CD4-positive, alpha-beta T cell (primary cell): Measurements from ENCODE around the gene DAPK2. TPM values are rescaled to one million over a fixed set of nuclear protein-coding genes. Genes with fewer than 3 reads are reported as not detected.

Experiments used
- ATAC-seq: fragments of 200-7000 bp; cut with Tn5 transposase; one replicate; pipeline ENCODE4 v1.10.0; 2022; ENCODE audit warnings: mild to moderate bottlenecking; ENCODE audit not compliant: poor library complexity
- CTCF ChIA-PET: fragments of 350-600 bp; sonication (Branson Sonifier 250); formaldehyde crosslinking; loops from one replicate; lab custom pipeline; 2021; ENCODE audit warnings: antibody characterized with exemption, inconsistent platforms; lab: Charles Lee
- POLR2A ChIA-PET: fragments of 350-600 bp; sonication (Branson Sonifier 250); formaldehyde crosslinking; loops from one replicate; lab custom pipeline; 2021; ENCODE audit warnings: antibody characterized with exemption, inconsistent platforms; lab: Charles Lee
- DNase-seq, 14 experiments: peaks; one replicate each; pipeline ENCODE4 v3.0.0-alpha.2; 2013 to 2020; ENCODE audit warnings: mixed read lengths in 2 of 14
- H3K27ac ChIP-seq, 2 donors: one replicate each; pipeline versions ENCODE4 v1.5.1 to v1.7.0; 2013; ENCODE audit warnings: low read length in 2 of 2, low read depth in 1 of 2, mild to moderate bottlenecking in 1 of 2
- H3K27me3 ChIP-seq, 2 experiments: 1 replicate in 1 of 2; 2 replicates in 1 of 2; pipeline versions ENCODE4 v1.6.1 to v1.7.0; 2013; ENCODE audit warnings: low read length in 2 of 2, control low read depth in 1 of 2, mild to moderate bottlenecking in 1 of 2, moderate library complexity in 1 of 2; ENCODE audit not compliant: insufficient read depth in 2 of 2, control insufficient read depth in 1 of 2
- H3K36me3 ChIP-seq: one replicate; pipeline ENCODE4 v1.6.1; 2013; ENCODE audit warnings: low read length, control low read depth; ENCODE audit not compliant: insufficient read depth
- H3K4me1 ChIP-seq: one replicate; pipeline ENCODE4 v1.6.1; 2013; ENCODE audit warnings: low read length, control low read depth; ENCODE audit not compliant: insufficient read depth
- H3K4me3 ChIP-seq: one replicate; pipeline ENCODE4 v1.5.1; 2013; ENCODE audit warnings: mild to moderate bottlenecking, low read length, moderate library complexity
- H3K9me3 ChIP-seq, 2 experiments: 1 replicate in 1 of 2; 2 replicates in 1 of 2; pipeline versions ENCODE4 v1.6.1 to v1.7.0; 2013; ENCODE audit warnings: low read length in 2 of 2, mild to moderate bottlenecking in 2 of 2, control low read depth in 1 of 2, moderate library complexity in 1 of 2; ENCODE audit not compliant: control insufficient read depth in 1 of 2, insufficient read depth in 1 of 2
- H3K27ac Mint-ChIP-seq: one replicate; pipeline ENCODE4 v1.8.0; 2020; ENCODE audit warnings: mixed read lengths
- H3K27me3 Mint-ChIP-seq: one replicate; pipeline ENCODE4 v1.8.0; 2021; ENCODE audit warnings: mixed read lengths
- H3K36me3 Mint-ChIP-seq: one replicate; pipeline ENCODE4 v1.8.0; 2021; ENCODE audit warnings: low read depth, mixed read lengths
- H3K4me1 Mint-ChIP-seq: one replicate; pipeline ENCODE4 v1.8.0; 2021; ENCODE audit warnings: low read depth, mixed read lengths
- H3K4me3 Mint-ChIP-seq: one replicate; pipeline ENCODE4 v1.8.0; 2020; ENCODE audit warnings: mild to moderate bottlenecking, mixed read lengths
- H3K9me3 Mint-ChIP-seq: one replicate; pipeline ENCODE4 v1.8.0; 2020; ENCODE audit warnings: mixed read lengths
- CTCF ChIP-seq: fragments of 200-600 bp; IDR thresholded peaks from one replicate; pipeline ENCODE4 v1.8.0; 2022; ENCODE audit warnings: antibody characterized with exemption, mild to moderate bottlenecking
- intact Hi-C, 2 experiments: fragments of 100-400 bp; cut with DNase I in 1 of 2; cut with micrococcal nuclease in 1 of 2; formaldehyde crosslinking; loops; one replicate each; pipeline versions ENCODE4 v1.15.1 to v1.9.0; 2023 to 2025; cut with DNase I, micrococcal nuclease
- total RNA-seq, 174 experiments: library from RNA in 2 of 174; stranded (reverse) in 2 of 174; gene quantifications; one replicate each; pipeline ENCODE4 v1.2.3 and lab custom pipeline; 2021 to 2026

DAPK2 gene
- total RNA-seq, 2 experiments from 2014 or later = 1.3 to 1.6 TPM

DNA sequence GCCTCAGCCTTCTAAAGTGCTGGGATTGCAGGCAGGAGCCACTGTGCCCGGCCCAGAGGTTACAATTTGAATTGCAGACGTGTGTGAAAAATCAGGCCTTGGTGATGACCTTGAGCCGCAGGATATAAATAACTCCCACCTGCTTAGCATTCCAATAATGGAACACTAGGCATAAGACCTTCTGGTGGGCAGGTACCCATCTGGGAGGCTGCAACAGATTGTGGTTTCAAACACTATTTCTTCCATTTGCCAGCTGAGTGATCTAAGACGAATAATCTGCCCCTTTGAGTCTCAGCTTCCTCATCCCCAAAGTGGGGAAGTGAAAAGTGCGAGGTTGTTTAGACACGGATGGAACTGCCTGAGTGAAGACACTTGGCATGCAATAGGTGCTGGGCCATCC is 164.9 kb downstream of the DAPK2 start:
- H3K9me3 Mint-ChIP-seq = no peaks in the 10 kb centered on the region
- H3K27ac Mint-ChIP-seq = no peak overlapping the region
- intact Hi-C loops = no loop called here
- no peaks in the 10 kb centered on the region for H3K27me3 Mint-ChIP-seq
- H3K4me1 ChIP-seq = no peaks in the 10 kb centered on the region
- no peaks in the 10 kb centered on the region for H3K27me3 ChIP-seq
- DNase-seq = peak in 1 of 14 experiments; percentile 36
- H3K4me1 Mint-ChIP-seq = no peaks in the 10 kb centered on the region
- H3K9me3 ChIP-seq = no peaks in the 10 kb centered on the region
- ChIA-PET POLR2A (interaction anchor here (0.7 kb wide), 1 partner anchor 11 kb away, joined by 3 read pairs; no protein-coding TSS in a partner anchor), CTCF (interaction anchor here (0.8 kb wide), 1 partner anchor 39 kb away, joined by 4 read pairs; no protein-coding TSS in a partner anchor)
- no peak for ATAC-seq
- no peak overlapping the region for H3K27ac ChIP-seq
- H3K4me3 Mint-ChIP-seq = no peak overlapping the region
- no peaks in the 10 kb centered on the region for H3K36me3 ChIP-seq
- TF ChIP-seq CTCF = no peak
- H3K4me3 ChIP-seq = no peak overlapping the region
- H3K36me3 Mint-ChIP-seq = no peaks in the 10 kb centered on the region

DNA sequence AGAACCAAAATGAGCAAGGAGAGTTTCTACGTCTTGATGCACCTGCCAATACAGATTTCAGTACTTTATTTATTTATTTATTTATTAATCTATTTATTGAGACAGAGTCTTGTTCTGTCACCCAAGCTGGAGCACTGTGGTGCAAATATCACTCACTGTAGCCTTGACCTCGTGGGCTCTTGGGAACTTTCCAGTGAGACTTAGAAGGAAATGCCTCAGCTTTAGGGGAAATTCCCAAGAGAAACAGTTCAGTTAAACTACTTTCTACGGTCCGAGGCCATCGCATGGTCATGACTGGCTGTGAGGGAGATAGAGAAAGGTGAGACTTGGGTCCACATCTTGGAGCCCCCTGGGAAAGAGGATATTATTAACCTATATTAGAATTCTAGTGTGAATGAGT is 165.5 kb downstream of the DAPK2 start:
- Histone ChIP-seq H3K36me3 (no peaks in the 10 kb centered on the region), H3K4me3 (no peak overlapping the region), H3K9me3 (no peaks in the 10 kb centered on the region), H3K27me3 (no peaks in the 10 kb centered on the region), H3K27ac (no peak overlapping the region), H3K4me1 (no peaks in the 10 kb centered on the region)
- intact Hi-C loops = no loop called here
- Mint-ChIP-seq H3K36me3 (no peaks in the 10 kb centered on the region), H3K27me3 (no peaks in the 10 kb centered on the region), H3K27ac (no peak overlapping the region), H3K9me3 (no peaks in the 10 kb centered on the region), H3K4me1 (peaks cover 4% of the 10 kb centered on the region), H3K4me3 (no peak overlapping the region)
- DNase-seq = peak in 2 of 14 experiments; percentile 43 to 52
- ATAC-seq = no peak
- ChIA-PET POLR2A (interaction anchor here (0.7 kb wide), 1 partner anchor 12 kb away, joined by 3 read pairs; no protein-coding TSS in a partner anchor), CTCF (interaction anchor here (0.8 kb wide), 1 partner anchor 40 kb away, joined by 4 read pairs; no protein-coding TSS in a partner anchor)
- TF ChIP-seq CTCF = no peak

- Histone ChIP-seq H3K36me3 (no peaks in the 10 kb centered on the region), H3K4me3 (no peak overlapping the region), H3K27me3 (no peaks in the 10 kb centered on the region), H3K27ac (no peak overlapping the region), H3K4me1 (no peaks in the 10 kb centered on the region), H3K9me3 (no peaks in the 10 kb centered on the region)
- no peaks in the 10 kb centered on the region for H3K9me3 Mint-ChIP-seq
- H3K4me3 Mint-ChIP-seq = no peak overlapping the region
- CTCF ChIA-PET = interaction anchor here (0.7 kb wide), 1 partner anchor 12 kb away, joined by 3 read pairs; no protein-coding TSS in a partner anchor
- DNase-seq = no peak
- intact Hi-C loops = no loop called here
- peaks cover 4% of the 10 kb centered on the region for H3K4me1 Mint-ChIP-seq
- H3K36me3 Mint-ChIP-seq = no peaks in the 10 kb centered on the region
- H3K27me3 Mint-ChIP-seq = no peaks in the 10 kb centered on the region
- TF ChIP-seq CTCF = no peak
- POLR2A ChIA-PET = no interaction called here
- H3K27ac Mint-ChIP-seq = no peak overlapping the region
- ATAC-seq = no peak
These were observed 166.3 kb downstream of the DAPK2 start for GRCh38 chr15:63879995-63880394.
